CD4-positive, alpha-beta T cell treated with Interleukin-21 for 1 hour (primary cell): ENCODE measurements around the gene RNF168.
A peak's percentile ranks its signal among the peaks of the same experiment; 100 is the strongest.
"Not testable (repeated sequence)": the region's sequence is repeated elsewhere in the genome, so short reads cannot be mapped to it uniquely, and the experiment has no call there.

Experiments used
- DNase-seq: peaks from one replicate; pipeline ENCODE4 v3.0.0-alpha.2; 2020

The RNF168 gene, protein sequence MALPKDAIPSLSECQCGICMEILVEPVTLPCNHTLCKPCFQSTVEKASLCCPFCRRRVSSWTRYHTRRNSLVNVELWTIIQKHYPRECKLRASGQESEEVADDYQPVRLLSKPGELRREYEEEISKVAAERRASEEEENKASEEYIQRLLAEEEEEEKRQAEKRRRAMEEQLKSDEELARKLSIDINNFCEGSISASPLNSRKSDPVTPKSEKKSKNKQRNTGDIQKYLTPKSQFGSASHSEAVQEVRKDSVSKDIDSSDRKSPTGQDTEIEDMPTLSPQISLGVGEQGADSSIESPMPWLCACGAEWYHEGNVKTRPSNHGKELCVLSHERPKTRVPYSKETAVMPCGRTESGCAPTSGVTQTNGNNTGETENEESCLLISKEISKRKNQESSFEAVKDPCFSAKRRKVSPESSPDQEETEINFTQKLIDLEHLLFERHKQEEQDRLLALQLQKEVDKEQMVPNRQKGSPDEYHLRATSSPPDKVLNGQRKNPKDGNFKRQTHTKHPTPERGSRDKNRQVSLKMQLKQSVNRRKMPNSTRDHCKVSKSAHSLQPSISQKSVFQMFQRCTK

DNA sequence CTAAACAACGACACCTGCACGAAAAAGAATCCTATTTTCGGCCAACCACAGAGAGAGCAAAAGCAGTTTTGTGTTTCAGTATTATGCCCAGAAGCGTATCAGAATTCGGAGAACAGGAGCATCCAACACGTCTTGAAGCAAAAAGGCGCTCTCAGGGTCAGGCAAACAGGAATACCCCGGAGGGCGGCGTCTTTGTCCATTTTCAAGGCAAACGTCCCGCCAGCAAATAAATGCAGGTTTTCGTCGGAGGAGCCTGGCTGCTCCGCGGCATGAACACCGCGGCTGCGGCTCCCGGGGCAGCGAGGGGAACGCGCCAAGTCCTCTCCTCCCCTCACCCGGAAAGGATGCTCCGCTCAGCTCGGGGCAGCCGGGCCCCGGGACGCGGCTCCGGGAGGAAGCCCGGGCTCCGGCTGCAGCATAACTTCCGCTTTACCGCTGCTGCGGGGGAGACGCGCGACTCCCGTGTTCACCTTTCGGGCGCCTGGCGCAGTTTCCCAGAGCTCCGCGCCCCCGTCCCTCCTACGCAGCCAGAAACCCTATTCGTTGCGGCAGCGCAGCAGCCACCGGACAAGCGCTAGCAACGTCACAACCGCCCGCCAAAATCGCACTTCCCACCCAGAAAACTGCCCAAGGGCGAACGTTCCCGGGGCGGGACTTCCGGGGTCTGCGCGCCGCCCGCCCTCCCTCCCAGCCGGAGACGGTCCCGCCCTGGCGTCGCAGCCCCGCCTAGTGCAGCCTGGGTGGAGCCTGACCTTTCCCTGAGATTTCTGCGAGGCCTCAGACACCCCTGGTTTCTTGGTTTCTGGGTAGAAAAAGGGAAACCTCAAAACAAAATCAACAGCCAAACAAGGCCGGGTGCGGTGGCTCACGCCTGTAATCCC is at the start of gene RNF168:
RNF168 (minus strand) TSS at position 573 of the 881 bp plus-strand sequence. CDS start 595 bp downstream, outside the sequence.
- DNase-seq = peak; percentile 90

DNA sequence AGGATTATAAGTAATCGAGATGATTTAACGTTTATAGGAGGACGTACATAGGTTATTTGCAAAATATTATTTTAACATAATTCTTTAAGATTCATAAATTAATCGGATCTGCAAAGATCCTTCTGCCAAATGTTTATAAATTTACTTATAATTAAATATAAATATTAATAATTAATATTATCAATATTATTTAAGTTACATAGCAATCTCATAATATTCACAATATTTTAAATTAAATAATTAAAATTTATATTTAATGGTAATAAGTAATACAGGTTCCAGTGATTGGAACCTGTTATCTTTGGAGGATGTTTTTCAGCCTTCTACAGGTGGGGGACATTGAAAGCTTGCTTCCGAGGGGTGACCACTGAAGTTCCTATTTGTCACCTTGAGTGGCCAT is 48.7 kb upstream of the RNF168 start:
- DNase-seq = no peak

DNA sequence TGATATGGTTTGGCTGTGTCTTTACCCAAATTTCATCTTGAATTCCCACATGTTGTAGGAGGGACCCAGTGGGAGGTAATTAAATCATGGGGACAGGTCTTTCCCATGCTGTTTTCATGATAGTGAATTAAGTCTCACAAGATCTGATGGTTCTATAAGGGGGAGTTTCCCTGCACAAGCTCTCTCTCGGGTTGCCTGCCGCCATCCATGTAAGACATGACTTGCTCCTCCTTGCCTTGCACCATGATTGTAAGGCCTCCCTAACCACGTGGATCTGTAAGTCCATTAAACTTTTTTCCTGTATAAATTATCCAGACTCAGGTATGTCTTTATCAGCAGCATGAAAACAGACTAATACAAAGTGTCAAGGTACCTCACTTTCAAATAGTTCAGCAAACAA is 46.6 kb upstream of the RNF168 start:
- DNase-seq = not testable (repeated sequence)

DNA sequence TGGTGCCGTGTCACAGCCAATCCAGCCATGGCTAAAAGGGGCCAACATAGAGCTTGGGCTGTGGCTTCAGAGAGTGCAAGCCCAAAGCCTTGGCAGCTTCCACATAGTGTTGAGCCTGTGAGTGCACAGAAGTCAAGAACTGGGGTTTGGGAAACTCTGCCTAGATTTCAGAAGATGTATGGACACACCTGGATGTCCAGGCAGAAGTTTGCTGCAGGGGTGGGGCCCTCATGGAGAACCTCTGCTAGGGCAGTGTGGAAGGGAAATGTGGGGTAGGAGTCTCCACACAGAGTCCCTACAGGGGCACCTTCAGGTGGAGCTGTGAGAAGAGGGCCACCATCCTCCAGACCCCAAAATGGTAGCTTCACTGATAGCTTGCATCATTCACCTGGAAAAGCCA is 45.7 kb upstream of the RNF168 start:
- DNase-seq = not testable (repeated sequence)

DNA sequence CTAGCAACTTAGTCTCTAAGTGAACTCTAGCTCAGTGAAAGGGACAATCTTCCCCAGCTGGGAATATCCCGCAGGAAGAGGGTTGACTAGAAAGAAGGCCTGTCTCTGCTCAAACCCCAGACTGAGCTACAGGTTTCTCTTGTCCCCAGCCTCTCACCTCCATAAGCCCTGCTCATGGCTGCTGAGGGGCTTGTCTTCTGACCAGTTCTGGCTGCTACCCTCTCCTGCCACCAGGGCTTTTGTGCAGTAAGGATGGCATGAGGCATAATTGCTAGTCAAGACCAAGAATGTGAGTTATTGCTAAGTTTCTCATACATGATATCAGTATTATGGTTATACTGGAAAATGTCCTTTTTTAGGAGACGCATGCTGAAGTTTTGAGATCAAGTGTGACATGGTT is 43.5 kb upstream of the RNF168 start:
- DNase-seq = no peak

DNA sequence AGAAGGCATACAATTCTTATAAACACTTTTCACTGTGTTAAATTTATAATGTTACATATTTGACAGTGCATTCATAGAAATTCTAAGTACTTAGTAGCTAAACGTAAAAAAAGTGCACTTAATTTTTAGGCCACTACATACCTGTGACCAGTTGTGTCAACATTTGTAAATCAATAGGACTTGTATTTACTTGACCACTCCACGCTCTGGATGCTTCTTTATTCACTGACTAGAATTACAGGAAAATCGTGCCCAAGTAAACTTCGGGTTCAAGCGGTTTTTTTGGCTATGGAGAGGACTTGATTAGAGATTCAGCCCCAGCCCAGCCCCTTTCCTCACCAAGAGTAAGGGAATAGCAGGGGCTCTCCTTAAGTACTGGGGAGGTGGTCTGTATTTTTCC is 43.0 kb upstream of the RNF168 start:
- DNase-seq = no peak

DNA sequence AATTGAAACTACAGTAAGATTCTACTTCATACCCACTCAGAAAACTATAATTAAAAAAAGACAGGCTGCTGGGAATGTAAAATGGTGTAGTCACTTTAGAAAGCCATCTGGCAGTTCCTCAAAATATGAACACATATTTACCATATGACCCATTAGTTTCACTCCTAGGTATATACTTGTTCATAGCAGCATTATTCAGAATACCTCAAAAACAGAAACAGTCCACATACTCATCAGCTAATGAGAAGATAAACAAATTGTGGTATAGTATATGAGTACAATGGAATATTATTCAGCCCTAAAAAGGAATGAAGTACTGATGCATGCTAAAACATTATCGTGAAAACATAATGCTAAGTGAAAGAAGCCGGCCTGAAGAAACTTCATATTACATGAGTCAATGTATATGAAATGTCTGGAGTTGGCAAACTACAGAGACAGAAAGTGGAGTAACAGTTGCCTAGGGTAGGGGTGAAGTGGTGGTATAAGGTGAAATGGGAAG is 41.0 kb upstream of the RNF168 start:
- DNase-seq = no peak

DNA sequence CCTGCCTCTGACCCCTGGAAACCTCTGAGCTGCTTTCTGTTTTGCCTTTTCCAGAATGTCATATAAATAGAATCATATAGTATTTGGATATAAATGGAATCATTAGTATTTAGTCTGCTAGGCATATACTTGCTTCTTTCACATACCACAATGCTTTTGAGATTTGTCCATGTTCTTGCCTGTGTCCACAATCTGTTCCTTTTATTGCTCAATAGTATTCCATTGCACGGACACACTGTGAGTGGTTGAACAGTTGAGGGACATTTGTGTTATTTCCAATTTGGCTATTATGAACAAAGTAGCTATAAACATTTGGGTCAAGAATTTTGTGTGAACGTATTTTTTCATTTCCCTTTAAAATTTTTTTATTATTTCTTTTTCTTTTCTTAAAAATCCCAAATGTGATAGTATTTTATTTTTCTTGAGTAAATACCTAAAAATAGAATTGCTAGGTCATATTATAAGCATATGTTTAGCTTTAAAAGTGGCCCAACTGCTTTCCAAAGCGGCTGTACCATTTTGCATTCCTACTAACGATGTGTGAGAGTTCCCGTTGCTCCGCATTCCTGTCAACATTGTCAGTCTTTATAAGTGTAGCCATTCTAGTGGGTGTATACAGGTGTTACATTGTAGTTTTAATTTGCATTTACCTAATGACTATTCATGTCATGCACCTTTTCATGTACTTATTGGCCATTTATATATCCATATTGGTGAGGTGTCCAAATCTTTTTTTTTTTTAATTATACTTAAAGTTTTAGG is 38.3 kb upstream of the RNF168 start:
- DNase-seq = no peak

DNA sequence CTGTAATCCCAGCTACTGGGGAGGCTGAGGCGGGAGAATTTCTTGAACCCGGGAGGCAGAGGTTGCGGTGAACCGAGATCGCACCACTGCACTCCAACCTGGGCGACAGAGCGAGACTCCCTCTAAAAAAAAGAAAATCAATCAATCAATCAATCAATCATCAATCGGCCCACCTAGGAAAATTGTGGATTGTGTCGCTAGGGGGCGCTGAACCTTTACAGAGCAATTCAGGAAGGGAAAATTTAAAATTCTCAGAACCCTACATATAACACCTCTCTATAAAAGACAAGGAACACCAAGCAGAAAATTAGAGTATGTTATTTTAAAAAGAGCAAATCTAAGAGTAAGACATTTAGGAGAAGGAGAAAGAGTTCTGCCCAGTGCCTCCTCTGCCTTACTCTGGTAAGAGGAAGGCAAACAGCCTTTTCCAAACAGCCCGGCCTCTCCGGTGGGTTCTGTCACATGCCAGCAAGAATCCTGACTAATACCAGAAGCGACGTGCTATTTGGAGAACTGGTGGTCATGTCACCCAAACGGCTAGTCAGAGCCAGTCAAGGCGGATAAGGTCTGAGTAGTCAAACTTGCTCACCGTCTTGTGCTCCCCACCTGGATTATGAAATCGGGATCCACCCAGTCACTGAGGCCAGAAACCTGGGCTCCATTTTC is 33.9 kb upstream of the RNF168 start:
- DNase-seq = peak; percentile 64

DNA sequence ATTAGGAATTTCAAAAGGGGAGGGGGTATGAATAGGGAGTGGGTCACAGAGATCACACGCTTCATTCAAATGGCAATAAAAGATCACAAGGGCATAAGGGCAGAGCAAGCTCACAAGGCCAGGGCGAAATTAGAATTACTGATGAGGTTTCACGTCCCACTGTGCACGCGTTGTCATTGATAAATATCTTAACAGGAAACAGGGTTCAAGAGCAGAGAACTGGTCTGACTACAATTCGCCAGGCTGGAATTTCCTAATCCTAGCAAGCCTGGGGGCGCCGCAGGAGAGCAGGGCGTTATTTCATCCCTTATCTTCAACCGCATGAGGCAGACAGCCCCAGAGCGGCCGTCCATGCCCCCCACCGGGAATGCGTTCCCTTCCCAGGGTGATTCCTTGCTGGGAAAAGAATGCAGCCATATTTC is 29.7 kb upstream of the RNF168 start:
- DNase-seq = no peak

DNA sequence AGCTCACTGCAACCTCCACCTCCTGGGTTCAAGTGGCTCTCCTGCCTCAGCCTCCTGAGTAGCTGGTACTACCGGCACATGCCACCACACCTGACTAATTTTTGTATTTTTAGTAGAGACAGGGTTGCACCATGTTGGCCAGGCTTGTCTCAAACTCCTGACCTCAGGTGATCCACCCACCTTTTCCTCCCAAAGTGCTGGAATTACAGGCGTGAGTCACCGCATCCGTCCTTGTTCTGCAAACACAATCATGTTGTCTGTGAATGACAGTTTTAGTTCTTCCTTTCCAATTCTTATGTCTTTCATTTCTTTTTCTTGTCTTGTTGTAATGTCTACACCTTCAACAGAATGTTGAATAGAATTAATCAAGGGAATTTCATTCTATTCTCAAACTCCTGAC is 27.9 kb upstream of the RNF168 start:
- no peak for DNase-seq

DNA sequence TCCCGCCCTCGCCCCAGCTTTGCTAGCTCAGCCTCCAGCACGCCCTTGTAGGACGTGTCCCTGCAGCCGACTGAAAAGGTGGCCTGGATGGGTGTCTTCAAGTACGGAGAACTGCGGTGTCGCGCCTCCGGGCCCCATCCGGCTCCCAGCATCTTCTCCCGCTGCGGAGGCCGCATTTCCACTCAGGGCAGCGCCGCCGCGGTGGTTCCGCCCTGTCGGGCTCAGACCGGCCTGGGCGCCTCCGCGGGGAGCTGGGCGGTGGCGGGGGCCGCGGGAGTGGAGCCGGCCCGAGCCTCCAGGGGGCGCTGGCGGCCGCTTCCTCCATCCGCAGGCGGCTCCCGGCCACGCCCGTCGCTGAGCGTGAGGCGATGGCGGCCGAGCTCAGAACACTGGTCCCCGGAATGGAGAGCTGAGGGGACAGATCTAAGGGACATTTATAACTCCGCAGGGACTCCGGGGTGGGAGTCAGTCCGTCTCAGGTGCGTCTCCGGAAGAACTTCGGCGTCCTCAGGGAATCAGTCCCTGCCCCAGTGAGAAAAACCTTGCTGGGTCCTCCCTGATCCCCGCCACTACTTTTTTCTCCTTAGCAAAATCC is 25.2 kb upstream of the RNF168 start:
- DNase-seq = peak; percentile 73

DNA sequence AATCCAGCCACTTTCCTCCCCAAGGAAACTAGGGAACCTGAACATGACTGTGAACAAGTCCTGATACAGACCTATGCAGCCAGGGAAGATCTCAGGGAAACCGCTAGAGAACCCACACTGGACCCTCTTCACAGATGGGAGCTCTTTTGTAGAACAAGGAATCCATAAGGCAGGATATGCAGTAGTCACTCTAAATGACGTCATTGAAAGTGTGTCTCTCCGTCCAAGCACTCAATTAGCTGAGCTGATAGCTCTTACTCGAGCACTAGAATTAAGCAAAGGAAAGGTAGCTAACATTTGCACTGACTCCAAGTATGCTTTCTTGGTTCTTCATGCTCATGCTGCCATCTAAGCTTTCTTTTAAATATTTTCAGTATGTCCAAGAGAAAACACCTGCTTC is 21.6 kb upstream of the RNF168 start:
- no peak for DNase-seq

DNA sequence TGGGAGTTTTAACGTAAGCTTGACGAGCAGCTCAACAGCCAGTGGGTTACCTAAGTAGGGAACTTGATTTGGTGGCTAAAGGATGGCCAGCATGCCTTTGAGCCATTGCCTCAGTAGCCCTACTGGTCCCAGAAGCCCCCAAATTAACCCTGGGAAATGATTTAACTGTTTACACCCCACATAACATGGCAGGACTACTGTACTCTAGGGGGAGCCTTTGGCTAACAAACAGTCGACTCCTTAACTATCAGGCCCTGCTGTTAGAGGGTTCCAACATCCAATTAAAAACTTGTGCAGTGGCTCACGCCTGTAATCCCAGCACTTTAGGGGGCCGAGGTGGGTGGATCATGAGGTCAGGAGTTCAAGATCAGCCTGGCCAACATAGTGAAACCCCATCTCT is 21.0 kb upstream of the RNF168 start:
- no peak for DNase-seq

DNA sequence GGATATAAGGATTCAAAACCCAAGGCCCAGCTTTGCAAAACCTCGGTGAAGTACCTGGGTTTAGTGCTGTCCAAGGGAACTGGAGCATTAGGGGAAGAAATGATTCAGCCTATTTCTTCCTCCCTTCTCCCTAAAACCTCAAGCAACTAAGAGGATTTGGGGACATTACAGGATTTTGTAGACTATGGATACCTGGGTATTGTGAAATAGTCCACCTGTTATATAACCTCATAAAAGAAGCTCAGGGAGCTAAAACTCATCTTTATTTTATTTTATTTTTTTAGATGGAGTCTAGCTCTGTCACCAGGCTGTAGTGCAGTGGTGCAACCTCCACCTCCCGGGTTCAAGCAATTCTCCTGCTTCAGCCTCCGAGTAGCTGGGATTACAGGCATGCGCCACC is 20.3 kb upstream of the RNF168 start:
- DNase-seq = no peak

DNA sequence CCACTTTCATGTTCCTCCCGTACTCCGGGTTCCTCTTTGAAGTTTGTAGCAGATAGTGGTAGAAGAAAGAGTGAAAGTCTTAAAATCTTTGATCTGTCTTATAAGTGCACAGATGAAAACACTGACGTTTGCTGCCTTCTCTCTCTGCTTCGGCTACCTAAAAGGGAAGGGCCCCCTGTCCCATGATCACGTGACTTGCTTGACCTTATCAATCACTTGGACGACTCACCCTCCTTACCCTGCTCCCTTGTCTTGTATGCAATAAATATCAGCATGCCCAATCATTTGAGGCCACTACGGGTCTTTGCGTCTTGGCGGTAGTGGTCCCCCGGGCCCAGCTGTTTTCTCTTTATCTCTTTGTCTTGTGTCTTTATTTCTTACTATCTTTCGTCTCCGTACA is 17.7 kb upstream of the RNF168 start:
- DNase-seq = not testable (repeated sequence)

DNA sequence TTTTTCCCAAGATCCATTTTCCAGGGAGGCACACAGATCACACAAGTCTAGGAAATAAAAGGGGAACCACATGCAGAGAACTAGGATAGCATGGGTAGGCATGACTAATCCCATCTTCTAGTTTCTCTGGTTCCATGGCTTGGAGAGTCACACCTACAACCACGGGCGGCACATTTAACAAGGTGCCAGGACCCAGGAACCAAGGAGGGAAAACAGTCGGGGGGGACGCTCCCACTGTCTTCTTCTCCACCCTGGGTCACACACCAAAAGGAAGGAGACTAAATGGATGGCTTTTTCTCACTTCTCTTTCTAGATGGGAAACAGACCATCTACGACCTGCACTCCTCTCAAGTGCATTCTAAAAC is 16.1 kb upstream of the RNF168 start:
- DNase-seq = no peak

DNA sequence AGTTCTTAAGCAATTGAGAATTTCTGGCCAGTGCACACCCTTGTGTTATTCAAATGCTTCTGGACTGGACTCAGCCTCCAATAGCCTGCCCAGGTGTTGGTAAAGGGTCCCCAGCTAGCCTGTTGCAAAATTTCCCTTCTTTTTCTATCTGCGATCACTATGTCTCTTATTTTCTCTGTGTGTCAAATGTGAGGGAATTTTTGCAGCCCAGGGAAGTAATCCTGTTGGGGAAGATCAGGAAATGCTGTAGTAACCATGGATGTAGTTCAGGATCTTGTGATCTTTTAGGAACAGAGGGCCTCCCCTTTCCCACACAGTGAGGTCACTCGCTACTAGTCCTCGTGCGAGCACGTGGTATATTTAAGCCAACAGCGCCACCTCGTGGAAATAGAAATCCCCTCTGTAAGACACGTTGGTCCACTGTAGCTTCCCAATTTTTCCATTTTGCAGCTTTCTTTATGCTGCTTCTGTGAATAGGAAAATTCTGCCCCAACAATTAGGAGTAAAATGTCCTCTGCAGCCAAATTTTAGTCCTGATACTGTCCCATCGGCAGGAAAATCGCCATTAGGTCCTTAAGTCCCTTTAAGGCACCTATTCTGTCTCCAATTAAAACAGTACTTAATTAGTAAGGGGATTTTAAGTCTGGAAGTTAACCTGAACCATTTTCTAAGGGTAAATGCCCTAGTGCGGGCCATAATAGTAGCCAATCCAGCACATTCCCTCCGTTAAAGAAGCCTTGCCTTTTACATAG is 15.6 kb upstream of the RNF168 start:
- peak; percentile 63 for DNase-seq

DNA sequence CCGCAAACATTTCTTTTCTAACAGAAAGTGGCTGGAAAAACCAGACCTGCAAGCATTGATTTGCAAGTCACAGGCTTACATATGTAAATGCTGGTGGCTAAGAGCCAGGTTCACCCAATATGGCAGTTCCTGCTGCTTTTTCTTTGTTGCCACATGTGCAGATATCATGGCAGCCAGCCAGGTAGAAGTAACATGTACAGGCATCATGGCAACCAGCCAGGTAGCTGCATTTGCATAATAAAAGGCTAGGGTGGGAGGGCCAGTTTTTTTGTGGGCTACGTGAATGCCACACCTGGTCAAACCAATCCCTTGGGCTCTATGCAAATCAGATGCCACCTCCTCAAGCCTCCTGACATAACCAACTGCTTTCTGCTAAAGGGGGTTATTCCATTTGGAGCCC is 14.4 kb upstream of the RNF168 start:
- DNase-seq = no peak

DNA sequence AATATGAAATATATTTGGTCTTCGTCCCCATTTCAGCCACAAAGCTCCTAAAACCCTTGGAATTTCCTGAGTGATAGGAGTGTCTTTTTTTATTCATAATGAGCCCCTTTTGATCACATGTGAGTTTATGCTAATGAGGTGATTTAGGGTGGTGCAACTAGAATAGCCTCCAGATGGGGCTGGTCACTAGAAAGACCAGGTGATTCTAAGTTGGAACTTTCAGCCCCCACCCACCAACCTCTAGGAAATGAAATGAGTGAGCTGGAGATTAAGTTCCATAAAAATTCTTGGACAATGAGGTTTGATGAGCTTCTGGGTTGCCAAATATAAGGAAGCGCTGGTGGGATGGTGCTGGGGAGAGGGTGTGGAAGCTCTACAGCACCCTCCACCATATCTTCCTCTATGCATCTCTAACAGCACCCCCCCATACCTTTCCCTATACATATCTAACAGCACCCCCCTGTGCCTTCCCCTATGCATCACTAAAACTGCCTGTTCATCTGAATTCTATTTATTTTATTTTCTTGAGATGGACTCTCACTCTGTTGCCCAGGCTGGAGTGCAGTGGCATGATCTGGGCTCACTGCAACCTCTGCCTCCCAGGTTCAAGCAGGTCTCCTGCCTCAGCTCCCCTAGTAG is 13.7 kb upstream of the RNF168 start:
- no peak for DNase-seq
